Measurements from ENCODE around the gene KCNK4. TPM values are rescaled to one million over a fixed set of nuclear protein-coding genes. Genes with fewer than 3 reads are reported as not detected.

Gene KCNK4
- total and polyA plus RNA-seq, 2 of the 13 experiments (the other 11 are each of a cell fraction or from before 2014, with no cell fraction given), result not detected

DNA sequence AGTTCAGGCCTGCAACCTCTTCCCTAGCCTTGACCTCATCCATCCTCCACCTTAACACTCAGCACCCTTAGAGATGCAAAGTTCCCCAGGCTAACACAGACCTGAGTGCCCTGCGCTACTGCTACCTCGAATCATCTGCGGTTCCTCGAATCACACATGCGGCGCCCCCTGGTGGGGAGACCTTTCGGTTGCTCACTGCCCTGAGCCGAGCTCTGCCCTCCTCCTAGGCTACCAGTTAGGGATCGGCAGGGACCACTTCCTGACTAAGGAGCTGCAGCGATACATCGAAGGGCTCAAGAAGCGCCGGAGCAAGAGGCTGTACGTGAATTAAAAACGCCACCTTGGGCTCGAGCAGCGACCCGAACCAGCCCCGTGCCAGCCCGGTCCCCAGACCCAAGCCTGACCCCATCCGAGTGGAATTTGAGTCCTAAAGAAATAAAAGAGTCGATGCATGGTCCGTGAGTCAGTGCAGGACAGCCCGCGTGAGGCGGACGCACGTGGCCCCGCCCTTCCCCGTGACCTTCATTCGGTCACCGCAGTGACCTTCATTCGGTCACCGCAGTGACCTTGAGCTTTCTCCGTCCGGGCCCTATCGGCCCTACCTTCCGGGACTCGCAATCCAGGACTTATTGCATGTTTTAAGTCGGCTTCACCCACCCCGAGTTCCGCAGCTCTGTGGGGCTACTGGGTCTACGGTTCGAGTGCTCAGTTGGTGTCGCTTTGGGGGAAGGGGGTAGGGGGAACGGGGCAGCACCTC lies 13.4 kb downstream of the KCNK4 start (continued):
- peak; percentile 48; the same call in 1 of the 2 replicates for TF ChIP-seq NCOR1 (IDR thresholded peaks at IDR 0.05; ENCODE audit: borderline replicate concordance, low read length)
- TF ChIP-seq, protein P1, sequence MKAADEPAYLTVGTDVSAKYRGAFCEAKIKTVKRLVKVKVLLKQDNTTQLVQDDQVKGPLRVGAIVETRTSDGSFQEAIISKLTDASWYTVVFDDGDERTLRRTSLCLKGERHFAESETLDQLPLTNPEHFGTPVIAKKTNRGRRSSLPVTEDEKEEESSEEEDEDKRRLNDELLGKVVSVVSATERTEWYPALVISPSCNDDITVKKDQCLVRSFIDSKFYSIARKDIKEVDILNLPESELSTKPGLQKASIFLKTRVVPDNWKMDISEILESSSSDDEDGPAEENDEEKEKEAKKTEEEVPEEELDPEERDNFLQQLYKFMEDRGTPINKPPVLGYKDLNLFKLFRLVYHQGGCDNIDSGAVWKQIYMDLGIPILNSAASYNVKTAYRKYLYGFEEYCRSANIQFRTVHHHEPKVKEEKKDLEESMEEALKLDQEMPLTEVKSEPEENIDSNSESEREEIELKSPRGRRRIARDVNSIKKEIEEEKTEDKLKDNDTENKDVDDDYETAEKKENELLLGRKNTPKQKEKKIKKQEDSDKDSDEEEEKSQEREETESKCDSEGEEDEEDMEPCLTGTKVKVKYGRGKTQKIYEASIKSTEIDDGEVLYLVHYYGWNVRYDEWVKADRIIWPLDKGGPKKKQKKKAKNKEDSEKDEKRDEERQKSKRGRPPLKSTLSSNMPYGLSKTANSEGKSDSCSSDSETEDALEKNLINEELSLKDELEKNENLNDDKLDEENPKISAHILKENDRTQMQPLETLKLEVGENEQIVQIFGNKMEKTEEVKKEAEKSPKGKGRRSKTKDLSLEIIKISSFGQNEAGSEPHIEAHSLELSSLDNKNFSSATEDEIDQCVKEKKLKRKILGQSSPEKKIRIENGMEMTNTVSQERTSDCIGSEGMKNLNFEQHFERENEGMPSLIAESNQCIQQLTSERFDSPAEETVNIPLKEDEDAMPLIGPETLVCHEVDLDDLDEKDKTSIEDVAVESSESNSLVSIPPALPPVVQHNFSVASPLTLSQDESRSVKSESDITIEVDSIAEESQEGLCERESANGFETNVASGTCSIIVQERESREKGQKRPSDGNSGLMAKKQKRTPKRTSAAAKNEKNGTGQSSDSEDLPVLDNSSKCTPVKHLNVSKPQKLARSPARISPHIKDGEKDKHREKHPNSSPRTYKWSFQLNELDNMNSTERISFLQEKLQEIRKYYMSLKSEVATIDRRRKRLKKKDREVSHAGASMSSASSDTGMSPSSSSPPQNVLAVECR (CRISPR knock-in tag; IDR thresholded peaks at IDR 0.05; ENCODE audit: borderline replicate concordance), result peak; percentile 57; the same call in 1 of the 2 replicates
- TF ChIP-seq ETV6 (CRISPR knock-in tag; conservative IDR thresholded peaks at IDR 0.05), result peak; percentile 77; the same call in 1 of the 2 replicates
- no peak; the same call in 1 of the 2 replicates for TF ChIP-seq TAF1 (CRISPR knock-in tag; IDR thresholded peaks at IDR 0.05)
- TF ChIP-seq SIN3A (IDR thresholded peaks at IDR 0.05; ENCODE audit: borderline replicate concordance, low read depth, low read length), result peak; percentile 73; the same call in 1 of the 2 replicates
- TF ChIP-seq RBM39 (IDR thresholded peaks at IDR 0.05; ENCODE audit: low read depth, low read length, poor library complexity, severe bottlenecking), result peak; percentile 77
- peak; percentile 74; the same call in 1 of the 2 replicates for TF ChIP-seq ZNF766 (CRISPR knock-in tag; IDR thresholded peaks at IDR 0.05; ENCODE audit: borderline replicate concordance)
- TF ChIP-seq ZNF10 (CRISPR knock-in tag; IDR thresholded peaks at IDR 0.05; ENCODE audit: borderline replicate concordance, low read depth), result no peak
- peak; percentile 79; the same call in 1 of the 2 replicates for TF ChIP-seq TP53 (CRISPR knock-in tag; conservative IDR thresholded peaks at IDR 0.05)
- TF ChIP-seq, protein P2, sequence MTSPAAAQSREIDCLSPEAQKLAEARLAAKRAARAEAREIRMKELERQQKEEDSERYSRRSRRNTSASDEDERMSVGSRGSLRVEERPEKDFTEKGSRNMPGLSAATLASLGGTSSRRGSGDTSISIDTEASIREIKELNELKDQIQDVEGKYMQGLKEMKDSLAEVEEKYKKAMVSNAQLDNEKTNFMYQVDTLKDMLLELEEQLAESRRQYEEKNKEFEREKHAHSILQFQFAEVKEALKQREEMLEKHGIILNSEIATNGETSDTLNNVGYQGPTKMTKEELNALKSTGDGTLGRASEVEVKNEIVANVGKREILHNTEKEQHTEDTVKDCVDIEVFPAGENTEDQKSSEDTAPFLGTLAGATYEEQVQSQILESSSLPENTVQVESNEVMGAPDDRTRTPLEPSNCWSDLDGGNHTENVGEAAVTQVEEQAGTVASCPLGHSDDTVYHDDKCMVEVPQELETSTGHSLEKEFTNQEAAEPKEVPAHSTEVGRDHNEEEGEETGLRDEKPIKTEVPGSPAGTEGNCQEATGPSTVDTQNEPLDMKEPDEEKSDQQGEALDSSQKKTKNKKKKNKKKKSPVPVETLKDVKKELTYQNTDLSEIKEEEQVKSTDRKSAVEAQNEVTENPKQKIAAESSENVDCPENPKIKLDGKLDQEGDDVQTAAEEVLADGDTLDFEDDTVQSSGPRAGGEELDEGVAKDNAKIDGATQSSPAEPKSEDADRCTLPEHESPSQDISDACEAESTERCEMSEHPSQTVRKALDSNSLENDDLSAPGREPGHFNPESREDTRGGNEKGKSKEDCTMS (CRISPR knock-in tag; conservative IDR thresholded peaks at IDR 0.05), result no peak
- TF ChIP-seq DMAP1 (CRISPR knock-in tag; IDR thresholded peaks at IDR 0.05), result peak; percentile 91
- TF ChIP-seq MLLT10 (CRISPR knock-in tag; IDR thresholded peaks at IDR 0.05), result no peak
- no peak for TF ChIP-seq MAFG (CRISPR knock-in tag; IDR thresholded peaks at IDR 0.05)
- TF ChIP-seq ZEB1 (IDR thresholded peaks at IDR 0.05; ENCODE audit: insufficient replicate concordance, low read depth), result no peak
- TF ChIP-seq ZNF337 (CRISPR knock-in tag; IDR thresholded peaks at IDR 0.05; ENCODE audit: borderline replicate concordance, low read depth), result 0 out of 2 replicates have a peak, but pooled peaks have one; percentile 34
- TF ChIP-seq CBFB (CRISPR knock-in tag; IDR thresholded peaks at IDR 0.05), result peak; percentile 38; the same call in 1 of the 2 replicates
- no peak for TF ChIP-seq MEIS1 (CRISPR knock-in tag; IDR thresholded peaks at IDR 0.05; ENCODE audit: borderline replicate concordance)
- peak; percentile 26 for TF ChIP-seq HIVEP1 (CRISPR knock-in tag; IDR thresholded peaks at IDR 0.05)
- no peak for TF ChIP-seq RFX5 (IDR thresholded peaks at IDR 0.05; ENCODE audit: low read depth, low read length)
- TF ChIP-seq, protein P3, sequence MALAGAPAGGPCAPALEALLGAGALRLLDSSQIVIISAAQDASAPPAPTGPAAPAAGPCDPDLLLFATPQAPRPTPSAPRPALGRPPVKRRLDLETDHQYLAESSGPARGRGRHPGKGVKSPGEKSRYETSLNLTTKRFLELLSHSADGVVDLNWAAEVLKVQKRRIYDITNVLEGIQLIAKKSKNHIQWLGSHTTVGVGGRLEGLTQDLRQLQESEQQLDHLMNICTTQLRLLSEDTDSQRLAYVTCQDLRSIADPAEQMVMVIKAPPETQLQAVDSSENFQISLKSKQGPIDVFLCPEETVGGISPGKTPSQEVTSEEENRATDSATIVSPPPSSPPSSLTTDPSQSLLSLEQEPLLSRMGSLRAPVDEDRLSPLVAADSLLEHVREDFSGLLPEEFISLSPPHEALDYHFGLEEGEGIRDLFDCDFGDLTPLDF (CRISPR knock-in tag; IDR thresholded peaks at IDR 0.05), result 0 out of 2 replicates have a peak, but pooled peaks have one; percentile 6
- 0 out of 2 replicates have a peak, but pooled peaks have one; percentile 72 for TF ChIP-seq ZBTB7A (CRISPR knock-in tag; IDR thresholded peaks at IDR 0.05)
- TF ChIP-seq CENPX (CRISPR knock-in tag; IDR thresholded peaks at IDR 0.05), result no peak

All from HepG2 (cell line).